HG02678 (cell line): ENCODE data around the gene ADAM22.

Source experiments
- ATAC-seq: cut with Tn5 transposase; IDR thresholded peaks from one replicate; pipeline ENCODE4 v1.9.1; 2021; ENCODE audit warnings: mild to moderate bottlenecking, moderate library complexity; ENCODE audit not compliant: unreplicated experiment

The ADAM22 gene

GRCh38 chr7:88104732-88105131 is 170.7 kb downstream of the ADAM22 start:
- no peak for ATAC-seq

DNA sequence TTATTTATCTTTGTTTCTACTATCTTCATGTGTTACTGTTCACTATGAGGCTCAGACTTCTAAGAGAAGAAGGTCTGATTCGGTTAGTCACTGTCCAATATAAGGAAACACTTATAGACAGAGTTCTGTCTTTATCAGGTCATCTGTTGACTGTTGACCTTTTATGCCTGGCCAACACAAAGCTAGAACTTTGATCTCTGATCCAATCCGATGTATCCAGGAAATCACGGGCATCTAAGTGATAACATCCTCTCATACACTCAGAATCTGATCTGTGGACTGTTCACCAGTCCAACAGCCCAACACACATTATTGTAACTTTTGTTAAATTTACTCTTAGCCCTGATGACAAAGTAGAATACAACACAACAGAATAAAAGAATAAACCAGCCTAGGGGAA is 171.2 kb downstream of the ADAM22 start:
- no peak for ATAC-seq

DNA sequence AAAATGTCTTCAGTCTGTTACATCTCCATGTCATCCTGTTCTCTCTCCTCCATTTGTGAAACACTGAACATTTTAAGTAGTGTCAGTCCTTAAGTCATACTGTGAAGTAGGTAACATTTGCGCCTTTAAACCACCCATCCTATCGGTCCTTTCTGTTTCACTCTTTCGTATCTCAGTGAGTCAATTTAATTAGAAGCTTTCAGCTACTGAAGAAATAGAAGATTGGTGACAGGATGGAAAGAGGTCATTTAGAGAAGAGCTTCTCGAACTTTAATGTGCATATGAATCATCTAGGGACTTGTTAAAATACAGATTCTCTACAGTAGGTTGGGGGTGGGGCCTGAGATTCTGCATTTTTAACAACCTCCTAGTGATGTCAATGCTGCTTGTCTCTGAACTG is 172.4 kb downstream of the ADAM22 start:
- no peak for ATAC-seq

- no peak for ATAC-seq
Observed at GRCh38 chr7:88109612-88110011, 175.6 kb downstream of the ADAM22 start.

GRCh38 chr7:88111140-88111743 is 177.2 kb downstream of the ADAM22 start:
- ATAC-seq: peak; percentile 59

GRCh38 chr7:88111954-88112471 is 178.0 kb downstream of the ADAM22 start:
- no peak for ATAC-seq

- no peak for ATAC-seq
Observed at GRCh38 chr7:88115258-88115796, 181.3 kb downstream of the ADAM22 start.

DNA sequence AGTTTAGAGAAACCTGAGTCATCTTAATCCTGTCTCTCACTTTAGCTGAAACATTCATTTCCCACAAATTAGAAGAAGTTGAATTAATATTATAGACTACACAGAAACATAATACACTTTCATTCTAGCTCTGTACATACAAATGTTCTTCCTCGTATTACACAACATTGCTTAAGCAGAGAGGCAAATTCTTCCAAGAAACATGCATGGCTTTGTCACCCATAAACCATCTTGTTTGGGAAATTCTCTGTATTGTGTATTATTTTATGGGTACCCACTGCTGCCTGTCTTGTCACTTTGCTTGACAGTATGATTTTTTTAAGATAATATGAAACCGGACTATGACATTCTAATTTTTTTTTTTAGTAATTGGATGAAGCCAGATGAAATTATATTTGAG is 181.8 kb downstream of the ADAM22 start:
- ATAC-seq: no peak

GRCh38 chr7:88116235-88116795 is 182.3 kb downstream of the ADAM22 start:
- ATAC-seq: no peak

DNA sequence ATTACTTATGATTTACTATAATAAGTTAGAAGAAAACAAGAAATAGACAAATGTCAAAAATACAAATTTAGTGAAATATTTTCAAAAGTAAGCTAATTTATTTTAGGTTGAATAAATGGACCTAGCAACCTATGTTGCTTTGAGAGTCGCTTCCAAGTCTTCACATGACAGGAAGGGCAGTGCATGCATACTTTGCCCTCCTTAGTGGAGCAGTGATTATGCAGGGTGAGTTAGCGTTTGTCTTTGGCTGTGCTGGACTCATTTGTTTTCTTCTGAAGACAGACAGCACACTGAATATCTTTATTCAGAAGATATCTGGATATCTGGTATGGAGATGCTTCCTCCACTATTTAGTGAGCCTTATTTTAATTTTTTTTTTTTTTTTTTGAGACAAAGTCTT is 183.3 kb downstream of the ADAM22 start:
- no peak for ATAC-seq

DNA sequence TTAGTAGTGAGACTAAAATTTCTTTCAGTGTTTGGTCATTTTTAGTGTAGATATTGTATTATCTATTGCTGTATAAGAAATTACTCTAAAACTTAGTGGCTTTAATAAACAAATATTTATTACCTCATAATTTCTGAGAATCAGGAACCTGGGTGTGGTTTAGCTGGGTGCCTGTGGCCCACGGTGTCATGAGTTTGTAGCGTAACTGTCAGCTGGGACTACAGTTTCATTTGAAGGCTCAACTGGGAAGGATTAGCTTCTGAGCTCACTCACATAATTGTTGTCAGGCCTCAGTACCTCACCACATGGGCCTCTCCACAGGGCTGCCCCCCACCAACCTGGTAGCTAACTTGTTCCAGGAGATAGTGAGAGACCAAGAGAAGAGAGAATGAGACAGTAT is 187.3 kb downstream of the ADAM22 start:
- ATAC-seq: no peak

DNA sequence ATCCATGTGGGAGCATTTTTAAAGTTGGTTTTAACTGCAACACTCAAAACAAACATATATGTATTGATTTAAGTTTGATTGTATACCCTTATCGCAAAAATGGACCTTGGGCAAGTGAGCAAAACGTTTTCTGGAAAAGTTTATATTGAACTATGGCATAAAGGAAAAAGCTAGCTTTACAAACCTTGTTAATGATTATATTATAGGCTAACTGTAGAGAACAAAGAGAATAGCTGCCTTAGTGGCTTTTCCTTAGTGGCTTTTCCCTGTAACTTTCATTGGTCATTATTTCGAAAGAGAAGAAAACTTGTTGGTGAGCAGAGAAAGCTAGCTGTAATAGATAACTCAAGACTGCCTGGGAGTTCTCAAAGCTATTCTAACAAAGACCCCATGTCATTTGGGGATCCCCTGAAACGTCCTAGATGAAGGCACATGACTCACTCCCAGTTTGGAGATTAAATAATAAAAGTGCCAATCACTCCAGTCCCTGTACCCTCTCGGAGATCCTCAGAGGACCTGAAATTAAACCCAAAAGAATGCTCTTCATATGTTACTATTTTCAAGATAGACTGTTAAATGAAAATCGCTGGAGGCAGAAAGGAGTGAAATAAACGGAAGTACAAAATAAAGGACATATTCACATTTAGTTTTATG is 193.7 kb downstream of the ADAM22 start:
- ATAC-seq: no peak

DNA sequence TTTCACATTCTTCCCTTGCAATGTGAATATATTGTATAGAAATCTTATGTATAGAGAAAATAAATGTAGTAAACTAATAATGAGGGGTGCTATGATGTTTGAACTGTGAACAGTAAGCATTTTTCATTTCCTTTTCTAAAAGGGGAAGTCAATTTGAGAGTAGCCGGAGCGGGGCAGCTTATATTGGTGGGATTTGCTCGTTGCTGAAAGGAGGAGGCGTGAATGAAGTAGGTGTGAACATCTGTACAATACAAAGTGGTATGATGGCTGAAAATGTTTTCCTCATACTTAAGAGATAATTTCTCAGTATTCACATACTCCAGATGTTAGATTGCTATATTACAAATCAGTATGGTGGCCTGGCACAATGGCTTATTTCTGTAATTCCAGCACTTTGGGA is 198.7 kb downstream of the ADAM22 start:
- ATAC-seq: no peak

DNA sequence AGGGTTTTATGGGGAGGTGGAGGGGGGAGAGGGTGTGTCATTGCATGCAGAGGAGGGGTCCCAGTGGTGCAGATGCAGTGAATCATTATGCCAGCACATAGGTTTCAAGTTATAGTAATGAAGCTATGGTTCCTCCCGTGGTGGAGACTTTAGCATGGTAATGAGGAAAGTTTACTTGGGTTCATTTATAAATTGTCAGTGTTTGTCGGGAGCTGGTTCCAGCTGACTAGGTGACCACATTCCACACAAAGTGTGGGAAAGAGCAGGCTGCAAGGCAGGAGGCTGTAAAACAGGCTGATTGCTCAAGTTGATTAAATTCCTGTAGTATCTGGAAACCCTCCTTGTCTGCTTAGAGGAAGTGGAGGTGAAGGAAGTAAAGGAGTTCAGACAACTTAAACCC is 206.9 kb downstream of the ADAM22 start:
- no peak for ATAC-seq

- no peak for ATAC-seq
Observed at GRCh38 chr7:88141479-88141878, 207.4 kb downstream of the ADAM22 start.

DNA sequence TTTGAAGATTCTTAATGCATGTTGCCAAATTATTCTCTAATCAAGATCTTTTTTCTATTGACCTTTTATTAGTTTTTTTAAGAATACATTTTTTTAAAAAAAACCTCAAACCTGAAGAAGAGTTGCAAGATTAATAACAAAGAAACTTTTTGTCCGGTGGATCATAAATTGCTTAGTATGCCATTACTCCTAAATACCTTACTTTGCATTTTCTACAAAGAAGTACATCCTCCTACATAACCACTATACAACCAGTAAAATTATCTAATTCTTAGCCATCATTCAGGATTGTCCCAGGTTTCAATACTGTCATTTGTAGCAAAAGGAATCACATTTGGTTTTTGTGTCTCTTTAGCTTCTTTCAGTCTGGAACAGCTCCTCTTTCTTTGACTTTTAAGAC is 207.9 kb downstream of the ADAM22 start:
- ATAC-seq: no peak

GRCh38 chr7:88146616-88147015 is 212.6 kb downstream of the ADAM22 start:
- no peak for ATAC-seq

GRCh38 chr7:88147341-88147740 is 213.3 kb downstream of the ADAM22 start:
- ATAC-seq: no peak

DNA sequence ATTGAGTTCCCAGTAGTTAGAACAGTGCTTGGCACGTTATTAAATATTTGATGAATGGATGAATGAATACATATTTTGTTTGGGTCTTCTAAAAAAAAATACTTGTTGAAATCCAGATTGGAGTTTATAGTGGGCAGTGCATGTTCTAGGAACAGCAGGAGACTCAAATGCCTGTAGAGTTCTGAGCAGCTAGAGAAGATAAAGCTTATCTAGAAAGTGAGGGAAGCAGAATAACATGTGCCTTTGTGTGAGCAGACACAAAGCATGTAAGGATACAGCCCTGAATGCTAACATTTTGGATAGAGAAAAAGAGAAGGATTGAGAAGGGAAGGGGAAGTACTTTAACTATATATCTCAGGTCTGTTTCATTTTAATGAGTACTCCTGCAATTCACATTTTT is 213.9 kb downstream of the ADAM22 start:
- ATAC-seq: no peak

DNA sequence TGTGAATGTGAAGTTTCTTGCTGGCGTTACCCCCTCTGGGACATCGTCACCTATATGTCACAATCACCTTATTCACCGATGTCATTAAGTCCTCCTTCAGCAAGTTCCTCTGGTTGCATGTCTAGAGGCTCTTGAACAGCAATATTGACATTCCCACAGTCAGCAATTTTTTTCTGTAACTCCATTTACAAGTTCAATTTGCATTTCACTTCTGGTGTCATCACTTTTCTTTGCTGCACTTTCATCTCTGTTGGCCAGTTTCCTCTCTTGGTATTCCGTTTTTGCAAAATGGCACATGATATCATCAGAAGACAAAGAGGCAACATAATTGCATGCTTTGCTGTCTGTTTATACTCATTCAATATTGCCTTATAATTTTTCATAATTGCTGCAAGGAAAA is 216.0 kb downstream of the ADAM22 start:
- no peak for ATAC-seq

- no peak for ATAC-seq
Observed at GRCh38 chr7:88151119-88151790, 217.2 kb downstream of the ADAM22 start.

- ATAC-seq: no peak
Observed at GRCh38 chr7:88153378-88153777, 219.3 kb downstream of the ADAM22 start.
